ENCODE measurements around the gene POU2F3.

- TF ChIP-seq POLR2A (IDR thresholded peaks at IDR 0.05; ENCODE audit: low read length) (no peak), GATA1 (IDR thresholded peaks at IDR 0.05; ENCODE audit: low read depth, low read length) (no peak)
Measured at GRCh38 chr11:120235024-120235628, 4.8 kb upstream of the POU2F3 start.

All from erythroblast (primary cell).